ENCODE data around the gene ANGPT4.

Gene ANGPT4

DNA sequence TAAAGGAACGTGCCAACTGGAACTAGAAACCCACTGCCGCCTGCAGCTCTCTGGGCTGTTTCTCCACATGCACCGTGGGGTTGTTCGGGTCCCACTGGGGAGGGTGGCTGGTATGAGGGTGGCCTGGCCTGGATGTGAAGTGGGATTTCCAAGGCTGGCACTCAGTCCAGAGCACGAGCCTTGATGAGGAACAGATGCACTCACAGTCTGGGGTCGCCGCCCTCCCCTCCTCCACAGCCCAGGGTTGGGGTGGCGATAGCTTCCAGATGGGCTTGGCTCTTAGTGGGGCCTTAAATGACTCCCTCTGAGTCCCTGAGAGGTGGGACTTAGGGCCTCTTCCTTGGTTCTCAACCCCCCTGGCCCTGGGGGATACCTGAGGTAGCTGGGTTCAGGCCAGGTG lies 30.7 kb upstream of the ANGPT4 start:
- H3K27ac ChIP-seq (ENCODE audit: low read length), result no peak overlapping the region
- H3K4me1 ChIP-seq (ENCODE audit: insufficient read depth, low read length), result no peaks in the 10 kb centered on the region
- H3K27me3 ChIP-seq (ENCODE audit: insufficient read depth, low read length, poor library complexity), result peaks cover 7% of the 10 kb centered on the region

DNA sequence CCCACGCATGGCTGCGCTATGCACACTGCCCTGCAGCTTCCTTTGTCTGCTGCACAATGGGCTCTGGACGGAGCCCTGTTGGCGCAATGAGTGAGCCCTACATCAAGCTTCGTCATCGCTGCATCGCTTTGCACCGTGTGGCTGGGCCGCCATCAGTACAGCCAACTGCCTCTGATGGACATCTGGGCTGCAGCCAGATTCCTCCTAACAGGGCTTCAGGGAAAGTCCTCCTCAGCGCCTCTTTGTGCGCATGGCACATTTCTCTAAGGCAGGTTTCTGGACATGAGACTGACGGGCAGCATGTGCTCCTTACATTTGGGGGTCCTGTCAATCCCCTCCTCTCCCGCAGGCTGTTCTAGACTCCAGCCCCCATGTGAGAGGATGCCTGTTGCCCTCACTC lies 29.7 kb upstream of the ANGPT4 start:
- H3K27me3 ChIP-seq (ENCODE audit: insufficient read depth, low read length, poor library complexity), result peaks cover 7% of the 10 kb centered on the region
- DNase-seq (no peak), ATAC-seq (ENCODE audit: insufficient read depth, low read depth) (no peak)
- no peak overlapping the region for H3K9ac ChIP-seq (ENCODE audit: low read depth, low read length)
- H3K9me3 ChIP-seq (ENCODE audit: insufficient read depth, low read length, severe bottlenecking), result no peaks in the 10 kb centered on the region
- no peaks in the 10 kb centered on the region for H3K79me2 ChIP-seq (ENCODE audit: insufficient read depth, low read length)
- TF ChIP-seq EZH2 (IDR thresholded peaks at IDR 0.05; ENCODE audit: borderline replicate concordance, low read depth, low read length, severe bottlenecking) (no peak), CTCF (IDR thresholded peaks at IDR 0.05; ENCODE audit: borderline replicate concordance, extremely low read depth, low read length, poor library complexity, severe bottlenecking) (no peak)
- no peak overlapping the region for H3K4me2 ChIP-seq (ENCODE audit: insufficient read depth, low read length)
- no peaks in the 10 kb centered on the region for H3K4me1 ChIP-seq (ENCODE audit: insufficient read depth, low read length)
- H3K36me3 ChIP-seq (ENCODE audit: insufficient read depth, low read length), result no peaks in the 10 kb centered on the region
- H3K4me3 ChIP-seq (ENCODE audit: low read depth in 1 of 2, low read length in 2 of 2), result no peak overlapping the region
- no peak overlapping the region for H2AFZ ChIP-seq (ENCODE audit: low read depth, low read length)
- H3K27ac ChIP-seq (ENCODE audit: low read length), result no peak overlapping the region
- H4K20me1 ChIP-seq (ENCODE audit: insufficient read depth, low read length), result no peaks in the 10 kb centered on the region

More for the DNA sequence above, 30.7 kb upstream of the ANGPT4 start:
- H3K4me2 ChIP-seq (ENCODE audit: insufficient read depth, low read length), result no peak overlapping the region
- no peak overlapping the region for H3K9ac ChIP-seq (ENCODE audit: low read depth, low read length)
- no peaks in the 10 kb centered on the region for H4K20me1 ChIP-seq (ENCODE audit: insufficient read depth, low read length)
- no peak overlapping the region for H2AFZ ChIP-seq (ENCODE audit: low read depth, low read length)
- no peak for TF ChIP-seq CTCF (IDR thresholded peaks at IDR 0.05; ENCODE audit: borderline replicate concordance, extremely low read depth, low read length, poor library complexity, severe bottlenecking)
- no peak for TF ChIP-seq EZH2 (IDR thresholded peaks at IDR 0.05; ENCODE audit: borderline replicate concordance, low read depth, low read length, severe bottlenecking)
- no peak overlapping the region for H3K4me3 ChIP-seq (ENCODE audit: low read depth in 1 of 2, low read length in 2 of 2)
- DNase-seq, result no peak
- no peaks in the 10 kb centered on the region for H3K79me2 ChIP-seq (ENCODE audit: insufficient read depth, low read length)
- H3K36me3 ChIP-seq (ENCODE audit: insufficient read depth, low read length), result no peaks in the 10 kb centered on the region
- H3K9me3 ChIP-seq (ENCODE audit: insufficient read depth, low read length, severe bottlenecking), result no peaks in the 10 kb centered on the region
- ATAC-seq (ENCODE audit: insufficient read depth, low read depth), result no peak

DNA sequence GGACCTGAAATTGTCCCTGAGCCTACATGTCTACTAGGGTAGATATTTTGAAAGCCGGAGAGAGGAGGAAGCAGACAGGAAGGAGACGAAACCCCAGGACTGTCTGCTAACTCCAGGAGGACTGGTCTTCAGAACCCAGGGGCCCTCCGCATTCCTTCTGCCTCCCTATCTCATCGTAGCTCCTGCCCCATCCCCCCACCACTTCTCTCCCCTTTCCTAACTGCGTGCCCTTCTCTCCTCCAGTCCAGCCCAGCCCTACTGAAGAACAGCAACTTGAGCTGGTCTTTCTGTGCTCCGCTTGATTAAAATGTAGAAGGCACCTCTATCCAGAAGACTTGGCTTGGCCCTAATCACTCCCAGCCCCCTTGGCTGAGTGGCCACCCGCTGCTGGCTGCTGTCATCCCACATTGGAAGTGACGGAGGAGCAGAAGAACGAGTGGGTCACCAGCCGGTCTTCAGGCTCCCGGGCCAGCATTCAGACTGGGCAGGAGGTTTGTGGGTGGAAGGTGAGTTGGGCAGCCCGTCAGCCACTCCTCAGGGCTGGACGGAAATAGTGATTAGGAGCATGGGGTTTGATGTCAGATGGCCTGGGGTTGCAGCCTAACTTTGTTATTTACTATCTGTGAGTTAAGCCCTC lies 28.8 kb upstream of the ANGPT4 start:
- TF ChIP-seq EZH2 (IDR thresholded peaks at IDR 0.05; ENCODE audit: borderline replicate concordance, low read depth, low read length, severe bottlenecking) (no peak), CTCF (IDR thresholded peaks at IDR 0.05; ENCODE audit: borderline replicate concordance, extremely low read depth, low read length, poor library complexity, severe bottlenecking) (no peak)
- no peak for DNase-seq
- Histone ChIP-seq H3K79me2 (ENCODE audit: insufficient read depth, low read length) (no peaks in the 10 kb centered on the region), H3K4me1 (ENCODE audit: insufficient read depth, low read length) (no peaks in the 10 kb centered on the region), H3K27me3 (ENCODE audit: insufficient read depth, low read length, poor library complexity) (peaks cover 10% of the 10 kb centered on the region), H4K20me1 (ENCODE audit: insufficient read depth, low read length) (no peaks in the 10 kb centered on the region), H3K9me3 (ENCODE audit: insufficient read depth, low read length, severe bottlenecking) (no peaks in the 10 kb centered on the region), H3K36me3 (ENCODE audit: insufficient read depth, low read length) (no peaks in the 10 kb centered on the region), H3K9ac (ENCODE audit: low read depth, low read length) (no peak overlapping the region), H3K4me3 (ENCODE audit: low read depth in 1 of 2, low read length in 2 of 2) (no peak overlapping the region), H3K27ac (ENCODE audit: low read length) (no peak overlapping the region), H2AFZ (ENCODE audit: low read depth, low read length) (no peak overlapping the region), H3K4me2 (ENCODE audit: insufficient read depth, low read length) (no peak overlapping the region)
- ATAC-seq (ENCODE audit: insufficient read depth, low read depth), result no peak
